ENCODE data around the gene TSHR. TPM values are rescaled to one million over a fixed set of nuclear protein-coding genes. Genes with fewer than 3 reads are reported as not detected.

The TSHR gene
- total and polyA plus RNA-seq, 2 experiments from 2014 or later = 0.59 to 0.78 TPM

- ATAC-seq = no peak
- TF ChIP-seq NANOG (IDR thresholded peaks at IDR 0.05; ENCODE audit: borderline replicate concordance) (no peak), REST (IDR thresholded peaks at IDR 0.05; ENCODE audit: unreplicated experiment) (no peak), STAT1 (IDR thresholded peaks at IDR 0.05; ENCODE audit: unreplicated experiment) (no peak), ETS1 (IDR thresholded peaks at IDR 0.05) (no peak), POLR2AphosphoS5 (IDR thresholded peaks at IDR 0.05; ENCODE audit: low read depth) (no peak), ZNF114 (CRISPR knock-in tag; IDR thresholded peaks at IDR 0.05) (no peak), CREB1 (CRISPR knock-in tag; IDR thresholded peaks at IDR 0.05; ENCODE audit: low read depth) (no peak), EZH2phosphoT487 (IDR thresholded peaks at IDR 0.05; ENCODE audit: unreplicated experiment) (no peak), JUNB (IDR thresholded peaks at IDR 0.05; ENCODE audit: unreplicated experiment) (no peak), ZNF331 (CRISPR knock-in tag; IDR thresholded peaks at IDR 0.05; ENCODE audit: low read depth) (no peak), CTCF (conservative IDR thresholded peaks at IDR 0.05; ENCODE audit: low read depth in 2 of 2) (no peak), ZNF462 (CRISPR knock-in tag; IDR thresholded peaks at IDR 0.05) (no peak), EZH2 (IDR thresholded peaks at IDR 0.05; ENCODE audit: low read depth, unreplicated experiment) (no peak)
- Mint-ChIP-seq H3K4me1 (no peaks in the 10 kb centered on the region), H3K4me3 (no peak overlapping the region), H3K27me3 (ENCODE audit: insufficient read depth, low read depth, poor library complexity) (no peaks in the 10 kb centered on the region), H3K36me3 (ENCODE audit: low read depth) (peaks cover 3% of the 10 kb centered on the region; the same call in 1 of the 3 replicates), H3K27ac (no peak overlapping the region), H3K9me3 (peaks cover 18% of the 10 kb centered on the region; the same call in 2 of the 3 replicates)
- Histone ChIP-seq H3K4me2 (no peak overlapping the region), H2AFZ (no peak overlapping the region), H3K36me3 (ENCODE audit: insufficient read depth) (no peaks in the 10 kb centered on the region), H3K4me1 (ENCODE audit: insufficient read depth) (no peaks in the 10 kb centered on the region), H3K4me3 (no peak overlapping the region), H3F3A (replicated peaks; ENCODE audit: low read depth) (no peaks in the 10 kb centered on the region), H3K27me3 (ENCODE audit: insufficient read depth) (no peaks in the 10 kb centered on the region), H3K9me2 (ENCODE audit: insufficient read depth) (no peaks in the 10 kb centered on the region), H3K79me2 (replicated peaks; ENCODE audit: insufficient read depth) (no peaks in the 10 kb centered on the region), H3K27ac (ENCODE audit: low read depth) (no peak overlapping the region), H4K20me1 (replicated peaks; ENCODE audit: insufficient read depth) (no peaks in the 10 kb centered on the region)
- no peak for DNase-seq (ENCODE audit: low spot score)
Measured at GRCh38 chr14:81066672-81067071, 111.3 kb downstream of the TSHR start.
